ENCODE results near the gene PDLIM1.

The PDLIM1 gene

DNA sequence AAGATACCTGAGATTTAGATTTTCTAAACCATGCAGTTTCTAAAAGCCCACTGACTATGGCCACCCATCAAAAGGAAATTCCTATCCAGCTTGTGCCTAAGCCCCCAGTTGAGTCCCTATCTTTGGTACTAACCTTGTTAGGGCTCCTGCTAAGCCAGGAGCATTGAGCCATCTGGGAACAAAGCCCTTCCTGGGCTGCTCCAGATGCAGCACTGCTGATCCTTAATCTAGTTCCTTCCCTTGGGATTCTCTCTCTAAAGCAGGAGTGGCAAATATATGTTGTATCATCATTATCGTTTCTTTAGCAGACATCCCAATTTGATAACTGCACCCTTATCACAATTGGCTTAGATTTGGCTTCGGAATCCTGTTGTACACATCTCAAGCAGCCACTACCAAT is 24.7 kb upstream of the PDLIM1 start:
- no peak for DNase-seq (ENCODE audit: low read depth in 1 of 2, low spot score in 1 of 2)

DNA sequence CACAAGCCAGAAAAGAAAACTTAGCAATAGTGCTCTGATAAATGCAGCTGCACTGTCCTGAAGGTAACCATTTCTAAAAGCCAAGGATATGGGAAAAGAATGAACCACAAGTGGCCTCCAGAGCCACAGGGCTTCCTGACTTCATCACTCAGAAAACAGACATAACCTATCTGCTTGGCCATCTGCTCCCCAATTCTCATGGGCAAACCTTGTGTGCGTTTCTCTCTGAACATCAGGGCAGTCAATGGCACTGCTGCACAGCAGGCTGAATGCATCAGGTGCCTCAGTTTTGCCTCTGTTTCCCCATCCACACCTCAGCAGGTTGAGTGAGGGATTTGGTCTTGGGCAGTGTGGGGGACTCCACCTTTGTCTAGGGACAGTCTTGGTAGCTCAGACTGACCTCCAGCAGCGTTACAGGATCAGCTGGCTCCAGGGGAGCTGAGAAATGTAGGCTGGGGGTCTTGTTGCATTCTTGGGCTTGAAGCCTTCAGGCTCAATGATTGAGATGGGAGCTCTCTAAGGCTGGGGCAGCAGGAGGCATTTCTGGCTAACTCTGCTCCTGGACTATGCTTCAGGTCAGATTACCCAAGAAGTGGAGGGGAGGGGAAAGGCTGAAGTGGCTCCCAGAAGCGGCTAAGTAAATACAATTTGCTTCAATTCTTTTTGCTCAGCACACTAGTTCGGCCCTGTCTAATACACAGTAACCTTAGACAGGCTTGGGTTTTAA is 23.6 kb upstream of the PDLIM1 start:
- DNase-seq (ENCODE audit: low read depth in 1 of 2, low spot score in 1 of 2), result no peak

DNA sequence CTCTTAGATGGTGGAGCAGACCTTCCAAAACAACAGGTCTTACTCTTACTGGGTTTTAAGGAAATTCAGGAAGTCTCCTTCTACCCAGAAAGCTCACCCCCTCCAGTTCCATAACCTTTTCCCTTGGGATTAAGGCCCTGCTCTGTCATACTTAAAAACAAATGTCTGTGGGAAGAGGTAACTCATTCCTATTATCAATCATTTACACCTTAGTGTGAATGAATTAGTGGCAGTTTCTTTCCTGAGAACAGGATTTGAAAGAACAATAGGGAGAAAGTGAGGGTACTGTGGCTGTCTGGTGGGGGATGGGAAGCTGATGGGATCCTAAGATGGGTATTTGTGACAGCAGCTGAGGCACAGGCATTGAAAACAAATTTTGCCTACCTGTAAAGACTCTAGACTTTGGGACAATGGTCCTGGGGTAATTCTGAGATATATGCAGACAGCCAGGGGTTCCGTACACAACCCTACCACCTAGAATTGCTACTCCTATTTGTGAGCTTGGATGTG is 22.2 kb upstream of the PDLIM1 start:
- DNase-seq (ENCODE audit: low read depth in 1 of 2, low spot score in 1 of 2), result no peak

DNA sequence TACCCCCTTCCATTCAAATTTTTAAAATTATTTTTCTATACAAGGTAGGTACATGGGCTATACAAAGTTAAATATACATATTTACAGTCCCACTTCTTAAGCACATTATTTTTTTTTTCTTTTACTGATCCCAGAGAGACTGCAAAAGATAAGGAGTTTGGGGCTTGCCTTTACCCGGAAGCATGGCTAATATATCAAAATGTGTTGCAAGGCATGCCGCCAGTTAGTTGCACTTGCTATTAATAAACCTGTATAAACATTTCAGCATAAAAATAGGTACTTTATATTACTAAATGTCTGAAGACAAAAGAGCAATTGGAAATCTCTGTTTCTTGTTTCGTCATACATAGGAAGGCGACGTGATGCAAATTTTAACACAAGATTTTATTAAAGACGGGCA is 21.5 kb upstream of the PDLIM1 start:
- DNase-seq (ENCODE audit: low read depth in 1 of 2, low spot score in 1 of 2), result no peak

DNA sequence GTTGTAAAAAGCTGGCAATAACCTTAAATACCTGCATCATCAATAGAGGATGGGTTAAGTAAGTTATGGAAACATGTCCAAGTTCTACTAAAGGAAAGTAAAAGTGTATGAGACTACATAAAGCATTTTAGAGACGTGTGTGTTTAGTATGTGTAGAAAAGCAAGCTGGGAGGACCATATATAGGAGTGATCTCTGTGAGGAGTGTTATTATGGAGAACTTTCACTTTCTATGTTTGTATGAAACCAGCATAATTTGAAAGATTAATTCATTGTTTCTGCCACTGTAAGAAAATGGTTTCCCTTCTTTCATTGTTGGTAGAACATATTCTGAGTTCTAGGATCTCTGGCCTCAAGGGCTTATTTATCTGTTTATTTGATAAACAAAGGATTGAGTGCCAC is 19.2 kb upstream of the PDLIM1 start:
- no peak for DNase-seq (ENCODE audit: low read depth in 1 of 2, low spot score in 1 of 2)

DNA sequence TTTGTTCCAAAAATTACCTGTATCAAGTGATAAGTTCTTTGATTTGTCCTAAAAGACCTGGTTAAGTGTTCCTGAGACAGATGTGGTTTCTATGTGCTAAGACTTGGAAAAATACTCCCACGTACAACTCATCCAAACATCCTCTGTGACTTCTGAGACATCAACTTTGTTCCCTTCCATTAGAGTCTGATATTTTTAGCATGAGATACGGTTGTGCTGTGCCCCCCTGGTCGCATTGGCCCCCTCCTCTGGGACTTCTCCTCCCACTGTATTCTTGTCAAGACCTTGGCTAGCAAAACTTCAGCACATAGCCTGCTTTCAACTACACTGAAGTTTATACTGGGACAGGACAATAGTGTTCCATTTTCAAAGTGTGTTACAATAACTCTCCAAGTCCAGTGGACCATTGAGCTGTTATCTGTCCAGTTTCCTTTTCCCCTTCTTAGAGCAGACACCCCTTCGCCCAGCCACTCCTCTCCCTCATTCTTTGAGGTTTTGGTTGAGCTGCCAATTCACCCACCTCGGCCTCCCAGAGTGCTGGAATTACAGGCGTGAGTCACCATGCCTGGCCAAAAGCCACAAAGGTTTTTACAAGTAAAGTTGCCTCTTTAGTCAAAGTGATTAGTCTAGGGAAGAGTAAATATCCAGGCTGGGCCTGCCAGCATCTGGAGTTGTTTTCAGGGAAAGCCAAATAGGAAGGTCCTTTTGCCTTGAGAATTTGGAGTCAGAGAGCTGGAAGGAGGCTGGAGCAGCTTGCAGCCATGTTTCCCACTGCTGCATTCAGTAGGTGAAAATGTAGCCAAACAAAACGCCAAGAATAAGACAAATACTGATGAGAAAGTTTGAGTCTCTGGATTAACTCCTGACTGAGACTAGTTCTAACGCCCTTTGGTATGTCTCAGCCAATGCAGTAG is 17.8 kb upstream of the PDLIM1 start:
- no peak for DNase-seq (ENCODE audit: low read depth in 1 of 2, low spot score in 1 of 2)

DNA sequence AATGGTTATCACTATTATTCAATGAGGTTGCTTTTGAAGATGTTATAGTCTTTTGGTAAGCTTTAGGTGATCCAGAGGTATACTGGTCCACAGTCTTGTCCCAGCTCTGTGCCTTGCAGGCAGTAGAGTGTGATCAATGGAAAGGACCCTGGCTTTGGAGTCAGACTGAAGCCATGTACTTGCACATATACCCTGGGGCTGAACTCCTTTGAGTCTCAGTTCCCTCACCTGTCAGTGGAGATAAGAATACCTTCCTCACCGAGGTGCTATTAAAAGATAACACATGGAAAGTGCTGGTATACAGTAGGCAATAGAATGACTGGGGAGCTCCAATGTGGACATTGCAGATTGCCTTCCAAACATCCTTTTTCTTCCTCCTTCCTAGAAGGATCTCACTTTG is 16.0 kb upstream of the PDLIM1 start:
- DNase-seq (ENCODE audit: low read depth in 1 of 2, low spot score in 1 of 2), result no peak

DNA sequence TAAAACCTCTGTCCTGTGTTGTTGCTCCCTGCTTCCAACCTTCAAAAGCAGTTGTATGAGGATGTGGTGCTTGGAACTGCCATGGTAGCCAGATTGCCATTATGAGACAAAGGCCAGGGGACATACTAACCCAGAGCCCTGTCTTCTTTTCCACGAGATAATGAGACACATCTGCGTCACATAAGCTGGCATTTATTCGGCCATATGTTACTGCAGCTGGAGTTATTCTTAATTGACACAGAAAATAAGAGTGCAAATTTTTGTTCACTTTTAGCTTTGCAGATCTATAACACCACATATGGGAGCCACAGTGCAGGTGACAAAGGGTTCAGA is 15.5 kb upstream of the PDLIM1 start:
- no peak for DNase-seq (ENCODE audit: low read depth in 1 of 2, low spot score in 1 of 2)

DNA sequence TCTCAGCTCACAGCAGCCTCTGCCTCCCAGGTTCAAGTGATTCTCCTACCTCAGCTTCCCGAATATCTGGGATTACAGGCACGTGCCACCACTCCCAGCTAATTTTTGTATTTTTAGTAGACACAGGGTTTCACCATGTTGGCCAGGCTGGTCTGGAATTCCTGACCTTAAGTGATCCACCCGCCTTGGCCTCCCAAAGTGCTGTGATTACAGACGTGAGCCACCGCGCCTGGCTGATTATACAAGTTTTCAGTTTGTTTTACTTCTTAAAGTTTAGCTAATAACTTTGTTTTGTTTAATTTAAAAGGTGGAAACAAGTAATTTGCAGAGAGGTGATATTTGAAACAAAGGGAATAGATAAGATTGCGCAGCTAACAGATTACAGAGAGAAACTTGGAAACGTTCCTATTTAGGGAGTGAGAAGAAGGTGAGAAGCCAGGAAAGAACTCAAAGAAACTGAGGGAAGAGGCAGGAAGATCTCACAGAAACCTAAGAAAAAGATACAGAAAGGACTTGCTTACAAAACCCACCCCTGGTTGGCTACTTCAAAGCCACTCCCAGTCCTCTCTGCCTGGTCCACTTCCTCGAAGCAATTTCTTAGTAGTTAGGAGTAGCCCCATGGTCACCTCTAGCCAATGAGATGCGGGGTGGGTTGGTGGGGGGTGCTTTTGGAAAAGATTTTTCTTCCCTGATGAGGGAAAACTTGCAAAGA is 15.0 kb upstream of the PDLIM1 start:
- no peak for DNase-seq (ENCODE audit: low read depth in 1 of 2, low spot score in 1 of 2)

DNA sequence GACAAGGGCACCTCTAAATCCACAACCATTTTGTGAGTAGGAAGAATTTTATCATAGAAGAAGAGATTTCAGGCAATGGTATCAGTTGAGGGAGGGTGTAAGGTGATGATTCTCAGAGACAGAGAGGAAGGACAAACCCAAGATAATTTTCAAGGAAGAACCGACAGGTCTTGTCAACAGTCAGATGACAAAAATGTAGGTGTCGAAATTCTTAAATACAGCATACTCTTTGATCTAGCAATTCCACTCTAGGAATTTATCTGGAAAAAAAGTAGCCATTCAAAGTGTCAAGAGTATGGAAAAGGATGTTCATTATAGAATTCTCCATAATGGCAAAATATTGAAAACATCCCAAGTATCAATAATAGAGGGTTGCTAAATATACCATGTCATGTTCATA is 14.2 kb upstream of the PDLIM1 start:
- DNase-seq (ENCODE audit: low read depth in 1 of 2, low spot score in 1 of 2), result no peak

DNA sequence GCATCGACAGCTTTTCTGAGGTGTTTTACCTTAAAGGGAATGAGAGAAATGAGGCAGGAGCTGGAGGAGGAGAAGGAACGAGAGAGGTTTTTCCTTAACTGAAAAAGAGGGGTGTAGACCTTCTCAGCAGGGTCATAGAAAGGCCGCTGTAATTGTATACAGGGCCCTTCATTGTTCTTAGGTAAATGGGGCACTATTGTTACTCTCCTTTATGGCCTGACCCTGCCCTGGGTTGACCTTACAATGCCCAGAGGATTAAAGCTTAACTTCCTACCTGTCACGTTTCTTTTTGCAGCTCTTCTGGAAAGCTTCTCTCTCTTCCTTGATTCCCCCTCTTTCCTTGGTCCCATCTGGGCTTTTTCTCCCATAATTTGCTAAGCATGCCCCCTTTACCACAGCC is 13.7 kb upstream of the PDLIM1 start:
- DNase-seq (ENCODE audit: low read depth in 1 of 2, low spot score in 1 of 2), result no peak

DNA sequence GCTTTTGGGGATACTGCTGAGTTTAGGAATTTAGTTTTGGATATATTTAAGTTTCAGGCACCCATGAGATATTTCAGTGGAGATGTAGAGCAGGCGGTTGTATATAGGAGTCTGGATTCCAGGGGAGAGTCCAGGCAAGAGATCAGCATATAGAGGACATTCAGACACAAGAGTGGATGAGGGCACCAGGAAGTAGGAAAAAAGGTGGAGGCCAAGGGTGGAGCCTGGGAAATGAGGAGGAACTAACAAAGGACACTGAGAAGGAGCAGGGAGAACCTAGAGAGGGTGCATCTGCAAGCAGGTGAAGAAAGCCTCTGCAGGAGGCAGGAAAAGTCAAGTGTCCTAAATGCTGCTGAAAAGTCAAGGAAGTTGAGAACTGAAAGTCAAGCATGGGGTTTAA is 13.1 kb upstream of the PDLIM1 start:
- no peak for DNase-seq (ENCODE audit: low read depth in 1 of 2, low spot score in 1 of 2)

DNA sequence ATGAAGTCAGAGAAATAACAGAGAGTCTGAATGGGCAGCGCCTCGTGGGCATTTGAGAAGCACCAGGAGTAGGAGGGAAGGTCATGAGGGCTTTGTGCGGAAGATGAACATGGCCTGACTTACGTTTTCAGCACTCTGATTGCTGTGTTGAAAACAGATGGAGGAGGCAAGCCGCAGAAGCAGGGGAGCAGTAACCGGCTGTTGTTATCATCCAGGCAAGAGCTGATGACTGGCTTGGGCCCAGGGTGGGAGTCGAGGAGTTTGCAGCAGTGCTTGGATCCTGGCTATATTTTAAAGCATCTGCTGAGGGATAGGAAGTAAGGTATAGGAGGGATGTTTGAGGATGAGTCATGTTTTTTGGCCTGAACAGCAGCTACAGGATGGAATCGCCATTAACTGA is 12.7 kb upstream of the PDLIM1 start:
- DNase-seq (ENCODE audit: low read depth in 1 of 2, low spot score in 1 of 2), result no peak

DNA sequence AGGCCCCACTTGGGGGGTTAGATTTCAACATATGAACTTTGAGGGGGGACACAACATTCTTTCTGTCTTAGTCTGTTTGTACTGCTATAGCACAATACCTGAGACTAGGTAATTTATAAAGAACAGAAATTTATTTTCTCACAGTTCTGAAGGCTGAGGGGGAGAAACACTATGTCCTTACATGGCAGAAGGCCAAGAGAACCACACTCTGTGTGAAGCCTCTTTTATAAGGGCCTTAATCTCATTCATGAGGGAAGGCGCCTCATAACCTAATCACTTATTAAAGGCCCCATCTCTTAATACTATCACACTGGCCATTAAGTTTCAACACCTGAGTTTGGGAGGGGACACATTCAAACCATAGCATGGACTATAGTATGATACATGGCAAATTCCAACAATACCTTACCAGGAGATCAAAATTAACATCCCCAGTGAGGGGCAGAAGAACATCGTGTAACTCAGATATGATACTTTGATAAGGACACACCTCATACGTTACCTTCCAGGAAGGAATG is 9.3 kb upstream of the PDLIM1 start:
- DNase-seq (ENCODE audit: low read depth in 1 of 2, low spot score in 1 of 2), result no peak

DNA sequence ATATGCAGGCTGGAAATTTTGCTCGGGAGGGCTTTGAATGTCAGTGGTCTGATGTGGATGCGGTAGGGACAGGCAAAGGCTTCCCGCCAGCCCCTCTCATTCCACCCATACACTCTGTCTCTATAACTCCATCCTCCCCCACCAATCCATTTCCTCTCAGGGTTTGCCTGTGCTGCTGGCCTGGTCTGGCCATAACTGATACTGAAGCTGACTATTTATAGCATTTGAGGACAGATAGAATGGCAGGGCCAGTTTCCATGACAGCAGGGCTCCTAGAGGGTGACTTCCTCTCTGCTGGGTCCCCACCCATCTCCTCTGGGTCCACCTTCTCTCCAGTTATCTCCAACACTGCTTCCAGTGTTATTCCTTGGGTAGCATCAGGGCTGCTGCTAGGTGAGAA is 6.6 kb upstream of the PDLIM1 start:
- no peak for DNase-seq (ENCODE audit: low read depth in 1 of 2, low spot score in 1 of 2)

DNA sequence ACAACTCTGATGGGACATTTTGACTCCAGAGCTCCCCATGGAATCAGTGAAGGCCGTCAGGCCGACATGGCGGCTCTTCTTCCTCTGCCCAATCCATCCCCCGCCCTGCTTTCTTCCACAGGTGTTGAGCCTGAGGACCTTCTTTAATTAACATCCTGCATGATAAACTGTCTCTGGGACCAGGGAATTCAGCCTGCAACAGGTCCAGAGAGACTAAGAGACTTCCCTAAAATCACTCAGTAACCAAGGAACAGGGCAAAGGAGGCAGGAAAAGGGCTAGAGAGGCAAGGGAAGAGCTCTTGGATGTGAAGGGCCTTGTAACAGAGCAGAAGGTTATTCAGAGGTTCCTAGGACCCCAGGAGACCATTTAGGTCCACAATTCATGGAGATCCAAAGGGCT is 6.0 kb upstream of the PDLIM1 start:
- no peak for DNase-seq (ENCODE audit: low read depth in 1 of 2, low spot score in 1 of 2)

DNA sequence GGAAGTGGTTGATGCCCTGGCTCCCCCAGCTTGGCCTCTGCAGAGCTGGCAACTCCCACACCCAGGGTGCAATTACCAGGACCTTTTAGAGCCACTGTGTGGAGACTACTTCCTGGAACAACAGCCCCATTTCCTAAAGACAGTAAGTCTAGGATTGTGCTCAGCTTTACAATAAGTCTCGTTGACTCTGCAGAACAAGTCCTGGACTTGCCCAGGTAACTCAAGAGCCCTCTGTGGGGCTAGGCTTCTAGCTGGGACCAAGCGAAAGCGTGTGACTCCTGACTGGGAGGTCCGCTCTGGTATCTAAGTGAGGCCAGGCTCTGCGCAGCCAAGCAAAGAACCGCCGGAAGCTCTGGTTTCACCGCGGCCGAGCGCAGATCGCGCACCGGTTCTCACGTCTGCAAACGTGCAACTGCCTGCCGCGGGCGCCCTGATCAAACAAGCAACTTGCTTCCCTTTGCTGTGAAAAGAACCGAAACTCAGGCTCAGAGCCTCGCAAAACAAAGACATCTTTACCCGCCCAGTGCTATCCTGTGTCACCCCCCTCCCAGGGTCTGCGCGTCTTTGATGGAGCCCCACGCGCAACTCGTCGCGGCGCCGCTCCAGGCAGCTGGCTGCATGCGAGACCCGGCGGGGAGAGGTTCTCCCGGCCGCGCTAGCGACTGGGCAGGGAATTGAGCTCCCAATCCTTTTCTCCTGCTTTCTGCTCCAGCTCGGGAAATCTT is 4.4 kb upstream of the PDLIM1 start:
- no peak for DNase-seq (ENCODE audit: low read depth in 1 of 2, low spot score in 1 of 2)

DNA sequence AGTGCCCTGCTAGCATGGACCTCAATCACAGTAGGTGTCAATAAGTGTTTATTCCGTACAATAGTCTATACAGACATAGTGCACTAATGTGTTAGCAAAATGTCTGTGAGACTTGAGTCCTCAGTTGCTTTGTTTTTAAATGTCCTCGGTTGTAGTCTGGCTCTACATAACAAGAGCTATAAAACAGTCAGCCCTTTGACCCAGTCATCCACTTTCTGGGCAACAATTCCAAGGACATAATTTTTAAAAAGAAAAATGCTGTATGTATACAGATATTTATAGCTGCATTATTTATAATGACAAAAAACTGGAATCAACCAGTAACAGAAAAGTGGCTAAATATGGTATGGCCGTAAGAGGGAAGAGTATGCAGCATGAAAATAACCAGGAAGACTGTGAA is 2.8 kb upstream of the PDLIM1 start:
- DNase-seq (ENCODE audit: low read depth in 1 of 2, low spot score in 1 of 2), result no peak

DNA sequence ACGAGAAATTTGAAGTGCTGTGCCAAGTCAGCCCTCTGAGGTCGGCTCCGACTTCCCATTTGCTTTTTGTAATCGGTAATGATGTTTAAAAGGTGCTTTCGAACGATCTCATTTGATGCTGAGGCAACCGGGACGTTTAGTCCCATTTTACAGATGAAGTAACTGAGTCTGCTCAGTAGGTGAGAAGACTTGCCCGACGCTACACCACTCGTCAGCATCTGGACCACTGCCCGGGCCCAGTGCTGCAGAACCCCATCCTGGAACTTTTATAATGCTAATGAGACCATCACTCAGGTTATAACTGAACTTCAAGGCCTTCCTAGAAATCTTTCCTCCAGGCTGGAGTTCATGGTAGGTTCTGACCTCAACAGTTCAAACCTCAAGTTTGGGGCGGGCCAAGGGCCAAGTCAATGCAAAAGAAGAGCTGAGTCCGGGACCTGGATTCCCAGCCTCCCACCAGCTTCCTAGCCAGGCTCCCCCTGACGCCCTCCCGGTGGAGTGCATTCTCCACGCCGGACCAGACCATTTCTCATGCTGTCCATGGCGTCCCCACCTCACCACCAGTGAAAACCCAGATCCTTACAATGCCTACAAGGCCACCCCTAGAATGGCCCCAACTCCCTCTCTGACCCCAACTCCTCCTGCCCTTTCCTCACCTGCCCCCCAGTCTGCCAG is 699 bp upstream of the PDLIM1 start:
- DNase-seq (ENCODE audit: low read depth in 1 of 2, low spot score in 1 of 2), result no peak

DNA sequence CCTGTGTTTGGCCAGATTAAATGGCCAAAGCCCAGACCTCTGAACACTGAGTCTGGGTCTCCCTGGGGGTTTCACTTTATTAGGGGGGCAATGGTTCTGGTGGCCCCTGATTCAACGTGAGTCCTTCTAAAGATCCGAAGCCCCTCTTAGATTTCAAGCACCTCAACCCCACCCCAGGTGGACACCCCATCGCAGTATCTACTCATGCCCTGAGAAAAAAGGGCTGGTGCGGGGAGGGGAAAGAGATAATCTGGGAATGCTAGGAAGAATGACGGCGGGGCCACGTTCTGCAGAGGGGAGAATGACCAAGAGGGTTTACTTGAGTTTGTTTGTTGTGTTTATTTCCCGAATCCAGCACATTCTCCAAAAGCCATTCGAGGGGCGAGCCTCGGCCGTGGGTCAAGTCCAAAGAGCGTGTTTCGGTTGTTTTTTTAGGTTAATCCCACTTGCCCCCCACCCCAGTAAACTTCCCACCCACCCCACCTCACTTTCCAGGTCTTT is 832 bp downstream of the PDLIM1 start:
- no peak for DNase-seq (ENCODE audit: low read depth in 1 of 2, low spot score in 1 of 2)
